Rectal smooth muscle tissue (tissue), 1 donor: ENCODE results near the gene IRGQ.
A peak's percentile ranks its signal among the peaks of the same experiment; 100 is the strongest.
"Not testable (repeated sequence)": the region's sequence is repeated elsewhere in the genome, so short reads cannot be mapped to it uniquely, and the experiment has no call there.

Experiments used
- H3K27ac ChIP-seq: one replicate; pipeline ENCODE4 v1.7.0; 2013; ENCODE audit warnings: low read depth, low read length, inconsistent platforms
- H3K27me3 ChIP-seq: one replicate; pipeline ENCODE4 v1.7.0; 2013; ENCODE audit warnings: low read length; ENCODE audit not compliant: control insufficient read depth, insufficient read depth
- H3K36me3 ChIP-seq: one replicate; pipeline ENCODE4 v1.7.0; 2013; ENCODE audit warnings: low read length; ENCODE audit not compliant: control insufficient read depth, insufficient read depth
- H3K4me1 ChIP-seq: one replicate; pipeline ENCODE4 v1.7.0; 2013; ENCODE audit warnings: low read length; ENCODE audit not compliant: control insufficient read depth, insufficient read depth
- H3K4me3 ChIP-seq: one replicate; pipeline ENCODE4 v1.7.0; 2013; ENCODE audit warnings: low read length
- H3K9ac ChIP-seq: one replicate; pipeline ENCODE4 v1.7.0; 2013; ENCODE audit warnings: low read length

The IRGQ gene

DNA sequence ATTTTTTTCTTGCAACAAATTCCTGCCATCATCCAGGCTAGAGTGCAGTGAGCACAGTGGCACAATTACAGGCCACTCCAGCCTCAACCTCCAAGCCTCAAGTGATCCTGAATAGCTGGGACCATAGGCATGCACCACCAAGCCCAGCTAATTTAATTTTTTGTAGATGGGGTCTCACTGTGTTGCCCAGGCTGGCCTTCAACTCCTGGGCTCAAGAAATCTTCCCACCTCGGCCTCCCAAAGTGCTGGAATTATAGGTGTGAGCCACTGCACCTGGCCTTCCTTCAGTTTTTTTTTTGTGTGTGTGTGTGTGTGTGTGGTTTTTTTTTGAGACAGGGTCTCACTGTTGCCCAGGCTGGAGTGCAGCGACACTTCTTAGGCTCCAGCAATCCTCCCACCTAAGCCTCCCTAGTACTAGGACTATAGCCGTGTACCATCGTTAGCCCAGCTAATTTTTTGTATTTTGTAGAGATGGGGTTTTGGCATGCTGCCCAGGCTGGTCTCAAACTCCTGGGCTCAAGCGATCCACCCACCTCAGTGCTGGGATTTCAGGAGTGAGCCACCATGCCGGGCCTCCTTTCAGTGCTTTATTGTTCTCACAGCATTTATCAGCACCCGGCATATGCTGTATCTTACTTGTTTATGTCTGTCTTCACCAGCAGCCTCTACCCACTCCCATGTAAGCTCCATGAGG, 10.1 kb upstream of the IRGQ start:
- Histone ChIP-seq H3K27me3 (no peaks in the 10 kb centered on the region), H3K4me3 (no peak overlapping the region), H3K27ac (no peak overlapping the region), H3K4me1 (no peaks in the 10 kb centered on the region), H3K36me3 (peaks cover 14% of the 10 kb centered on the region), H3K9ac (no peak overlapping the region)

GRCh38 chr19:43600326-43600725, 4.4 kb upstream of the IRGQ start:
- H3K36me3 ChIP-seq = peaks cover 26% of the 10 kb centered on the region
- H3K9ac ChIP-seq, H3K4me3 ChIP-seq, H3K4me1 ChIP-seq, H3K27me3 ChIP-seq, H3K27ac ChIP-seq: not testable (repeated sequence)

- no peaks in the 10 kb centered on the region for H3K27me3 ChIP-seq
- no peak overlapping the region for H3K27ac ChIP-seq
- H3K36me3 ChIP-seq = peaks cover 26% of the 10 kb centered on the region
- H3K9ac ChIP-seq = no peak overlapping the region
- H3K4me1 ChIP-seq = peaks cover 10% of the 10 kb centered on the region
- H3K4me3 ChIP-seq = no peak overlapping the region
These were observed 3.8 kb upstream of the IRGQ start for GRCh38 chr19:43599635-43600295.

GRCh38 chr19:43598445-43599240, 2.7 kb upstream of the IRGQ start:
- no peak overlapping the region for H3K9ac ChIP-seq
- H3K4me1 ChIP-seq = peaks cover 13% of the 10 kb centered on the region
- no peak overlapping the region for H3K4me3 ChIP-seq
- H3K36me3 ChIP-seq = peaks cover 26% of the 10 kb centered on the region
- H3K27ac ChIP-seq = no peak overlapping the region
- H3K27me3 ChIP-seq = no peaks in the 10 kb centered on the region

GRCh38 chr19:43597876-43598275, 1.9 kb upstream of the IRGQ start:
- Histone ChIP-seq H3K36me3 (peaks cover 26% of the 10 kb centered on the region), H3K27ac (no peak overlapping the region), H3K4me3 (no peak overlapping the region), H3K9ac (no peak overlapping the region), H3K4me1 (peaks cover 13% of the 10 kb centered on the region), H3K27me3 (no peaks in the 10 kb centered on the region)

GRCh38 chr19:43596842-43597461, 1.0 kb upstream of the IRGQ start:
- Histone ChIP-seq H3K9ac (peak overlapping the region; percentile 92), H3K27me3 (no peaks in the 10 kb centered on the region), H3K27ac (peak overlapping the region; percentile 100), H3K4me3 (peak overlapping the region; percentile 76), H3K36me3 (peaks cover 24% of the 10 kb centered on the region), H3K4me1 (peaks cover 13% of the 10 kb centered on the region)

GRCh38 chr19:43595605-43595998, 332 bp downstream of the IRGQ start:
- Histone ChIP-seq H3K36me3 (peaks cover 20% of the 10 kb centered on the region), H3K9ac (peak overlapping the region; percentile 35), H3K27ac (peak overlapping the region; percentile 81), H3K4me3 (peak overlapping the region; percentile 62), H3K4me1 (peaks cover 13% of the 10 kb centered on the region), H3K27me3 (no peaks in the 10 kb centered on the region)

DNA sequence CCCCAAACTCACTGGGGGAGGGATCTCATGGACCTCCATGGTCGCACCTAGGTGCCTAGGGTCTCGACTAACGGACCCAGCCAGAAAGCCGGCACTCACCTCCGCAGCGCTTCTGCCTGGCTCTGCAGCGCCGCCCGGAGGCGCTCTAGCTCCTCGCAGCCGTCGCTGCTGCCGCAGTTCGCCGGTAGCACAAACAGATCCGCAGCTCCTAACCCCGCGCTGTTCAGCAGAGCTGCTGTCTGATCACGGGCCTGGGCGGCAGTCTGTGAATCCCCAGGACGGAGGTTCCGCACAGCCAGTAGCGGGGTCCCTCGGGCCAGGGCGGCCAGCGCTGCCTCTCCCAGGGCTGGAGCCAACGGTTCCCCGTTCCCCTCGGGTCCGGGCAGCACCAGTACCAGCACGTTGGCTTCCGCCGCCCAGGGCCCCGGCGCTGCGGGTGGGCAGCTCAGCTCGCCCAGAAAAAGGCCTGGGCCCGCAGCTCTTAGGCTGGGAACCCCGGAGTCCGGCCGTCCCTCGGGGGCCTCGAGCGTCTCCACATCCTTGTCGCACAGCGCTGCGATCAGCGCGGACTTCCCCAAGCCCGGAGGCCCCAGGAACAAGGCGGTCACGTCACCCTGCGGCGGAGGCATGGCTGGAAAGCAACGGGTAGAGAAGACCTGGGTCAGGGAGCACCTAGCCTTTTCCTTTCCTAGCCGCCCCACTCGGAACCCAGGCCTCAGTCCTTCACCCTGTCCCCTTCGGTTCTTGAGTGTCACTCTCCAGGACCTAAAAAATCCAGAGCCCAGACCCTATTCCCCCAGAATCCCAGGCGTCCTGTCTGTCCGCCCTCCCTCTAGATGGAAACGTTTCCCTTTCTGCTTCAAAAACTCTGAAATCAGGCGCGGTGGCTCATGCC, 977 bp downstream of the IRGQ start:
- Histone ChIP-seq H3K36me3 (peaks cover 20% of the 10 kb centered on the region), H3K27ac (peak overlapping the region; percentile 81), H3K4me1 (peaks cover 13% of the 10 kb centered on the region), H3K9ac (peak overlapping the region; percentile 35), H3K27me3 (no peaks in the 10 kb centered on the region), H3K4me3 (peak overlapping the region; percentile 62)

- no peaks in the 10 kb centered on the region for H3K27me3 ChIP-seq
- H3K9ac ChIP-seq = no peak overlapping the region
- H3K27ac ChIP-seq = no peak overlapping the region
- H3K36me3 ChIP-seq = peaks cover 18% of the 10 kb centered on the region
- H3K4me3 ChIP-seq = peak overlapping the region; percentile 62
- peaks cover 13% of the 10 kb centered on the region for H3K4me1 ChIP-seq
These were observed 1.7 kb downstream of the IRGQ start for GRCh38 chr19:43594081-43594697.

GRCh38 chr19:43592800-43593350, 3.1 kb downstream of the IRGQ start:
- Histone ChIP-seq H3K27ac (no peak overlapping the region), H3K9ac (no peak overlapping the region), H3K36me3 (peaks cover 12% of the 10 kb centered on the region), H3K4me1 (peaks cover 13% of the 10 kb centered on the region), H3K27me3 (no peaks in the 10 kb centered on the region), H3K4me3 (no peak overlapping the region)
